HG02763 (cell line): ENCODE results near the gene RGS18.
"Not testable (repeated sequence)": the region's sequence is repeated elsewhere in the genome, so short reads cannot be mapped to it uniquely, and the experiment has no call there.

ENCODE experiments used
- ATAC-seq: cut with Tn5 transposase; IDR thresholded peaks from one replicate; pipeline ENCODE4 v1.9.1; 2021; ENCODE audit warnings: mild to moderate bottlenecking, moderate library complexity; ENCODE audit not compliant: unreplicated experiment

RGS18 gene

GRCh38 chr1:192165002-192165401, 6.7 kb downstream of the RGS18 start:
- not testable (repeated sequence) for ATAC-seq

DNA sequence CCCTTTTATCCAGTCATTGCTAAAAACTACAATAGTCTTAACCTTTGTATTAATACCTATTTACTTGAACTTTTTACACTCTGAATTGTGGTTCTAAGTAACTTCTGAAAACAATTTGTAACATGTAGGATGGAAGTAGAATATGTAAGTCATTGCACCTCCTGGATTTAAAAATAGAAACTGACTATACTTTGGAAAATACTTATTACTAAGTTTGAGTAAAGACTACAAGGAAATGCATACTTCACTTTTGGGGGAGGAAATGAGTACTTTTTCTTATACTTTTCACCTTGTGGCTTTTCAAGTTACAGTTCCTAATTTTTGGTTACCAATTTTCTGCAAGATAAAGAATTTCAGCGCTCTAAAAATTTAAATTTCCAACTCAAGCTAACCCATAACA, 8.7 kb downstream of the RGS18 start:
- ATAC-seq = no peak

- no peak for ATAC-seq
These were observed 9.8 kb downstream of the RGS18 start for GRCh38 chr1:192167911-192168700.

GRCh38 chr1:192168964-192169363, 10.7 kb downstream of the RGS18 start:
- no peak for ATAC-seq

GRCh38 chr1:192170196-192170984, 12.1 kb downstream of the RGS18 start:
- ATAC-seq = no peak

GRCh38 chr1:192171123-192171522, 12.9 kb downstream of the RGS18 start:
- ATAC-seq = no peak

- ATAC-seq = no peak
These were observed 17.7 kb downstream of the RGS18 start for GRCh38 chr1:192175971-192176370.

DNA sequence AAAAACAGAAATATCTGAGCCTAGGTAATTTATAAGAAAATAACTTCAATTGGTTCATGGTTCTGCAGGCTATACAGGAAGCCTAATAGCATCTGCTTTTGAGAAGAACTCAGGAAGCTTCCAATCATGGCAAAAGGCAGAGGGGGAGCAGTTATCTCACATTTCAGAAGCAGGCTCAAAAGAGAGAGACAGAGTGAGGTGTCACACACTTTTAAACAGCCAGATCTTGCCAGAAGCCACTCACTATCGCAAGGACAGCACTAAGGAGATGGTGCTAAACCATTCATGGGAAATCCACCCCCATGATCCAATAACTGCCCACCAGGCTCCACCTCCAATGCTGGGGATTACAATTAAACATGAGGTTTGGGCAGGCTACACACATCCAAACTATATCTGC, 25.5 kb downstream of the RGS18 start:
- ATAC-seq = no peak

GRCh38 chr1:192186197-192186596, 27.9 kb downstream of the RGS18 start:
- no peak for ATAC-seq

DNA sequence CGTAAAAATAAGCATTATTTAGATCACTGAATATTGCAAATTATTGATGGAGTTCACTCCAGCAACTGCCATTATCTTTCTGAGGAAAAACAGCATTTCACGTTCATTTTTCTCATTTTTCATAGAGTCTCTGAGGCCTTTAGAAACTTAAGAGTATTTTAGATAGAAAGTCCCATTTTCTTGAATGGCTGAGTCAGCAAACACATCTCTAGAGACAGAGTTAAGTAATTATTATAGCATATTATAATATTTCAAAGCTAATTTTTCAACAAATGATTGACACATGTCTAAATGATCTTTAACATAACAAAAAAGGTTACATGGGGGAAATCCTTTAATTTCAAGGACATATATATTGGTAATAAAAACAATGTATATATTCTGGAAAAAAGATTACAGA, 31.8 kb downstream of the RGS18 start:
- ATAC-seq = no peak

- no peak for ATAC-seq
These were observed 43.0 kb downstream of the RGS18 start for GRCh38 chr1:192201303-192201702.

DNA sequence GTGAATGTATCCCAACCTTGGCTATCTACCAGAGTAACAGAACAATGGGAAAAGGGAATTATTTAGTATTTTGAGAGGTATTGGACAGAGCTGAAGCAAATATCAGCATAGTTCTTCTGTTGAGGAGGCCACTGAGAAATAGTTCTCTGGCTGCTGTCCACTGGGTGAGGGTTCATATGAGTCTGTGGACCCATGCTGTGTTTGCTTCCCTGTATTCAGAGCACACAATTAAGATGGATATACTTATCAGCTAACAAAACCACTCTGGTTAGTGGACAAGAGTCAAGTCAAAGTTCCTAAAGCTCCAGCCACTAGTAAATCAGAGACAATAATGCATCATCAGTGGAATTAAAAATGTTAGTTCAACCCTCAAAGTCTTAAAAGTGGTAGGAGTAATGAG, 66.1 kb downstream of the RGS18 start:
- no peak for ATAC-seq

DNA sequence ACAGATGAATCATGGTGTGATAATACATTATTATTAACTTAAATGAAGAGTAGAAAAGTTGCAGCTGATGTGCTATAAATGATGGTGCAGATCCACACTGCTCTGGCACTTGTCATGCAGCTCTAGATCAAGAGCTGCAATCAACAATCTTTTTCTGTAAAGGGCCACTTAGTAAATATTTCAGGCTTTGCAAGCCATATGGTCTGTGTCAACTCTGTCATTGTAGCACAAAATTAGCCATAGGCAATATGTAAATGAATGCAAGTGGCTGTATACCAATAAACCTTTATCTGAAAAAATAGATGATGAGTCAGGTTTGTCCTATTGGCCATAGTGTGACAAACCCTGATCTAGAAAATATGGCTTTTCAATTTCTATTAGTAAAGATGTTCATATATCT, 66.6 kb downstream of the RGS18 start:
- ATAC-seq = no peak

GRCh38 chr1:192225266-192225665, 67.0 kb downstream of the RGS18 start:
- no peak for ATAC-seq

- no peak for ATAC-seq
These were observed 67.4 kb downstream of the RGS18 start for GRCh38 chr1:192225703-192226102.

DNA sequence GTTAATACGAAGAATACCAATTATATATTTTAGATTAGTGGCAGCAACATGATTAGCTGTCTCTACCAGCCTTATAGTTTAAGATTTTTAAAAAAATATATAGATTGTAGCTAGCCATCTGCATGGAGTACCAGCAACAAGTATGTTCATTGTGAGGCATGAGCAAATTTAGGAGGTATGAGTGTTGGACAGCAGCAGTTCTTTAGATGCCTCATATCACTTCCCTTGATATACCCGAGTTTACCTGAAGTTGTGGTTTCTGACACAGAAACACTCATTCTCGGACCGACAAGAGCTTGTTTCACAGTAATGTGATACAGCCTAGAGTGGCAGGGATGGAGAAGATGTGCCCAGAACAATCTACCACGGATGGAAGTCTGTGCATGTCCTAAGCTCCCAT, 69.1 kb downstream of the RGS18 start:
- ATAC-seq = no peak

GRCh38 chr1:192227980-192228379, 69.7 kb downstream of the RGS18 start:
- not testable (repeated sequence) for ATAC-seq

GRCh38 chr1:192232817-192233417, 74.7 kb downstream of the RGS18 start:
- ATAC-seq = no peak

GRCh38 chr1:192235127-192235526, 76.9 kb downstream of the RGS18 start:
- no peak for ATAC-seq
